HG03442 (cell line): ENCODE results near the gene ZNF121.
A peak's percentile ranks its signal among the peaks of the same experiment; 100 is the strongest.
"Not testable (repeated sequence)": the region's sequence is repeated elsewhere in the genome, so short reads cannot be mapped to it uniquely, and the experiment has no call there.

ENCODE experiments used
- ATAC-seq: cut with Tn5 transposase; IDR thresholded peaks from one replicate; pipeline ENCODE4 v1.9.1; 2021; ENCODE audit warnings: mild to moderate bottlenecking, moderate library complexity; ENCODE audit not compliant: unreplicated experiment

The ZNF121 gene

DNA sequence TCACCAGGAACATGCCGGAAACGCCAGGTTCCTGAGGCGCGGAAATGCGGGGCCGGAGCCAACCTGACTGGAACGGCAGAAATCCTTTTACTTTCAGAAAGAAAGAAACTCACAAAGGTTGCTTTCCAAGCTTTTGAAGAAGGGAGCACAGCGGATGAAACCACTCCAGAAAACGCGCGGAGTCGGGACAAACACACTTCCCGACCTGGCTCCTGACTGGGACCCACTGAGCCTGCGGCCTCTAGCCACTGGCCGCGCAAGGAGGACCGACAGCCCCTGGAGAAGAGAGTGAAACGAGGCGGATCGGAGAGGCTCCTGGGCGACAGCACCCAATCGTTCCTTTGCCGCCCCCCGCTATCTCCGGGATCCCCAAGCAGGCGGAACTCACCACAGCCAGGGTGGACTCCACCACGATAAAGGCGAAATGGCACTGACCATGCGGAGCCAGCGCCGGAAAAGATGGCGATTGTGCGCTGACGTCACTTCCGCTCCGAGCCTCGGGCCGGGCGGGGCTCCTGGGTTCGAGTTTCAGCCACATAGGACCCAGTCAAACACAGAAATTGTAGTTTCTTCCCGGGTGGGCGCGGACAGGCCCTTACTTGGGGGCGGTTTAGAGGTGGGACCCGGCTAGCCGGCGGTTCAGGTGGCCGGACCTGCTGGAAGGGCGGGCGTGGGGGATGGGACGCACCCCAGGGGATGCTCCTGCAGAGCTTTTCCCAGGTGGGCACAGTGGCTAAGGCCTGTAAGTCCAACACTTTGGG lies at the start of gene ZNF121:
ZNF121 (minus strand) TSS at position 432 of the 761 bp plus-strand sequence. CDS start 16,407 bp downstream, outside the sequence.
- ATAC-seq, result peak; percentile 85

DNA sequence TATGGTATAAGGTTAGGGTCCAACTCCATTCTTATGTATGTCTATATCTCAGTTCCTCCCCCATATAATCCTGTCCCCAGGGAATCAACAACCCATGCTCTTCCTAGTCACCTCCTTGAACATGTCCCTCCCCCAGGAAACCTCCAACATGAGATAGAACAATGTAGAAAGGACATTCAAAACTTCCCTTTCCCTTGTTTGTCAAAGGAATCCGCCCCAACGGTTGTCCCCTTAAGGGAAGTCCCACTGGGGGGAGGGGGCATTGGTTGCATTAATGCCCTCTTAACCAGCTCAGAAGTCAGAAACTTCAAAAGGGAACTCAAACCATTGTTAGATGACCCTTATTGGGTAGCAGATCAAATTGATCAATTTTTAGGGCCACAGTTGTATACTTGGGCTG lies 43.6 kb upstream of the ZNF121 start:
- ATAC-seq, result no peak

DNA sequence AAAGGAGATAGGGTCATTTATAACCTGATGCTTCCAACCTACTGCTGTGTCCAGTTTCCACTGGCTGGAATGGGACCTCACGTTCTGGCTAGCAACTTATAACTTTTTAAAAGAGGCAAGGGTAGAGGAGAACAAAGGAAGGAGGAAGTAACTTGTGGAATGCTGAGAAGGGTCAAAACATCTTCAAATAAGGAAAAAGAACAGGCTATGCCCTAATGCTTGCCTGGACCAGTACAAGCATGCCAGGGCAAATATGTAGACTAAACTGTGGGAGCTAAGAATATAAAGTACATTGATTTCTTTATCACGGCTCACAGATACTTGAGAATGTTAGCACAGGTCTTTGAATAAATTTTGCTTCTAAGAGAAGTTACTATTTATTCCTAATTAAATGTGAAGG lies 38.2 kb upstream of the ZNF121 start:
- ATAC-seq, result no peak

DNA sequence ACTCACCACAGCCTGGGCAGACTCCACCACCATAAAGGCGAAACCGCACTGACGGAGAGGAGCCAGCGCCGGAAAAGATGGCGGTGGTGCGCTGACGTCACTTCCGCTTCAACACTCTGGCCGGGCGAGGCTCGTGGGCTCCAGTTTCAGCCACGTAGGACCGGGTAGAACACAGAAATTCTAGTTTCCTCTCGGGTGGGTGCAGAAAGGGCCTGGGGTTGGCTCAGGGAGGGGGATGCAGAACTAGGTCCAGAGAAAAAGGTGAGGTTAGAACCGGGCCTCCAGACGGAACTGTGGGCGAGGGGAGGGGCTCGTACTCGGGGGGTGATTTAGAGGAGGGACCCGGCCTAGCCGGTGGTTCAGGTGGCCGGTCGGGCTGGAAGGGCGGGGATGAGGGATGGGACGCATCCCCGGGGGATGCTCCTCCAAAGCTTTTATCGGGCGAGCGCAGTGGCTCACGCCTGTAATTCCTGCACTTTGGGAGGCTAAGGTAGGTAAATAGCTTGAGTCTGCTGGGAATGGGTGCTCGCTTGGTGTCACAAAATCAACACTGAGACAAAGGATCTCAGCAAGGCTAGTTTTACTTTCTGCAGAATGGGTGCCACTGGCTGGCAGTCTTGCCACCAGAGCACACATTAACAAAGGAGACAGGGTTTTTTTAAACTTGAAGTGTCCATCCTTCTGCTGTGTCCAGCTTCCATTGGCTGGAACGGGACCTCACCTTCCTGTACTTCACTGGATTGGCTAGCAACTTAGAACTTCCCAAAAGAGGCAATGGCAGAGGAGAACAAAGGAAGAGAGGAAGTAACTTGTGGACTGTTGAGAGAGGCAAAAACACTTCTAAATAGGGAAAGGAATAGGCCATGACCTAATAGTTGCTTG lies 37.1 kb upstream of the ZNF121 start, which contains the start of gene ZNF561:
ZNF561 (minus strand) TSS at position 77 of the 882 bp plus-strand sequence. CDS start 1,776 bp downstream, outside the sequence.
- peak; percentile 80 for ATAC-seq

DNA sequence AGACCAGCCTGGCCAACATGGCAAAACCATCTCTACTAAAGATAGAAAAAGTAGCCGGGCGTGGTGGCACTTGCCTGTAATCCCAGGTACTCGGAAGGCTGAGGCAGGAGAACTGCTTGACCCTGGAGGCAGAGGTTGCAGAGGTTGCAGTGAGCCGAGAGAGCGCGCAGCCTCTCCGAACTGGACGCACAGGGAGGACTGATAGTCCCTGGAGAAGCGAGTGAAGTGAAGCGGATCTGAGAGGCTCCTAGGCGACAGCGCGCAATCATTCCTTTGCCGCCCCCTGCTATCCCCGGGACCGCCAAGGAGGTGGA lies 36.5 kb upstream of the ZNF121 start:
- ATAC-seq, result peak; percentile 28

DNA sequence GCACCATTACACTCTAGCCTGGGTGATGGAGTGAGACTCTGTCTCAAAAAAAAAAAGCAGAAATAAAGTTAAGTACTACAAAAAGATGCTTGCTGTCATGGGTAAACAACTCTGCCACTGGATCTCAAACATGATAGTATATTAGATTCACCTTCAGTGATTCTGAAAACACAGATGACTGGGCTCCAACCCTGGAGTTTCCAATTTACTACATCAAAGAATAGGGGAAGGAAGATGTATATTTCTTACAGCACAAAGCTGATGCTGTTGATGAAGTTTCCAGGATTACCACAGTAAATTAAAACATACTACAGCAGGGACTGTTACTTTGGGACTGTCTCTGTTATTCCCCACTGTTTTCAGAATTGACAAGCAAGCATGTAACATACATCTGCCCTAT lies 31.5 kb upstream of the ZNF121 start:
- no peak for ATAC-seq

DNA sequence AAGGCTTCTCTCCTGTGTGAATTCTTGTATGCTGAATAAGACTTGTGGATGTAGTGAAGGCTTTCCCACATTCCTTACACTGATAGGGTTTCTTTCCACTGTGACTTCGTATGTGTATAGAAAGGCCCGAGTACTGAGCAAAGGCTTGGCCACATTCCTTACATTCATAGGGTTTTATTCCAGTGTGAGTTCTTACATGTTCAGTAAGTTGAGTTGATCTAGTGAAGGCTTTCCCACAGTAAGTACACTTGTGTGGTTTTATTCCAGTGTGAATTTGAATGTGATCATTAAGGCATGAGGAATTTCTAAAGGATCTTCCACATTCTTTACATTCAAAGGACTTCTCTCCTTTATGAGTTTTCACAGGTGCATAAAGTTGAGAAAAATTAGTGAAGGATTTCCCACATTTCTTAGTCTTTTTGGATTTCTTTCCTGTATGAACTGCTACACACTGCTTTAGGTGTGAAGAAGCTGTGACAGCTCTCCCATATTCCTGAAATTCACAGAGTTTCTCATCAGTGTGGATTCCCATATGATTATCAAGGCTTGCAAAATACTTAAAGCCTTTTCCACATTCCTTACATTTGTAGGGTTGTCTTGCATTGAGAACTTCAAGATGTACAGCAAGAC lies 26.3 kb upstream of the ZNF121 start:
- ATAC-seq, result no peak

DNA sequence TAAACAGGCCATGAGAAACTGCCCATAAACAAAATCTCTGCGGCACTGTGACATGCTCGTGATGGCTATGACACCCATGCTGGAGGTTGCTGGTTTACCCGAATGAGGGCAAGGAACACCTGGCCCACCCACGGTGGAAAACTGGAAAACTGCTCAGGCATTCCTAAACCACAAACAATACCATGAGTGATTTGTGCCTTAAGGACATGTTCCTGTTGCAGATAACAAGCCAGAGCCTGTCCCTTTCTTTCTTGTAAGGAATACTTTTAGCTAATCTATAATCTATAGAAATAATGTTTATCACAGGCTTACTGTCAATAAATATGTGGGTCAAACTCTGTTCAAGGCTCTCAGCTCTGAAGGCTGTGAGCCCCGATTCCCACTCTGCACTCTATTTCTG lies 24.6 kb upstream of the ZNF121 start:
- no peak for ATAC-seq

DNA sequence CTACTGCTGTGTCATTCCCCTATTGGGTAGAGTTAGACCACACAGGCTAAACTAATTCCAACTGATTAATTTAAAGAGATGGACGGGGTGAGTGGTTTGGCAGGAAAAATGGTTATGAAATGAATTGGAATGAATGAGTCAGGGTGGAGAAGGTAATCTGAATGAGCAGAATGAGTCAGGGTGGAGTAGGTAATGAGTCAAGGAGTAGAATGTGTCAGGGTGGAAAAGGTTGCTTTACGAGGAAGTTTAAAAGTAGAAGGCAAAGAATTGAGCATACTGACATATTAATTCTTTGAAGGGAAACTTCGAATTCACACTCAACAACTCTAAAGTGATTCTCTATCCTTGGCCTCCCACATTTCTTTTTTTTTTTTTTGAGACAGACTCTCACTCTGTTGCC lies 12.7 kb upstream of the ZNF121 start:
- ATAC-seq, result no peak

DNA sequence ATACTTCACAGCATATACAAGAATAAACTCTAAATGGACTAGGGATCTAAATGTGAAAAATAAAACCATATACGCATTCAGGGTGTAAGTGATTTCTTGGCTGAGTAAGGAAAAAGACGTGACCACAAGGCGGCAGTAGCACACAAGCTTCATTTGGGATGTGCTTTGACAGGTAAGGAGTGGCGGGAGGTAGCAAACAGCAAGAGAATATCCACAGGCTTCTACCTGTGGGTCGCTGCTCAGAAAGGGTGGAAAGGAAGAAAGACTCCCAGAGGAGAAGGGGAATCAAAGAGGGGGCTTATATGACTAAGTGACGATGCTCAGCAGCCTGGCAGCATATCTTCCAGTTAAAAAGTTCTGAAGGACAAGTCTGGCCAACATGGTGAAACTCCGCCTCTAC lies 2.5 kb upstream of the ZNF121 start:
- ATAC-seq, result no peak

DNA sequence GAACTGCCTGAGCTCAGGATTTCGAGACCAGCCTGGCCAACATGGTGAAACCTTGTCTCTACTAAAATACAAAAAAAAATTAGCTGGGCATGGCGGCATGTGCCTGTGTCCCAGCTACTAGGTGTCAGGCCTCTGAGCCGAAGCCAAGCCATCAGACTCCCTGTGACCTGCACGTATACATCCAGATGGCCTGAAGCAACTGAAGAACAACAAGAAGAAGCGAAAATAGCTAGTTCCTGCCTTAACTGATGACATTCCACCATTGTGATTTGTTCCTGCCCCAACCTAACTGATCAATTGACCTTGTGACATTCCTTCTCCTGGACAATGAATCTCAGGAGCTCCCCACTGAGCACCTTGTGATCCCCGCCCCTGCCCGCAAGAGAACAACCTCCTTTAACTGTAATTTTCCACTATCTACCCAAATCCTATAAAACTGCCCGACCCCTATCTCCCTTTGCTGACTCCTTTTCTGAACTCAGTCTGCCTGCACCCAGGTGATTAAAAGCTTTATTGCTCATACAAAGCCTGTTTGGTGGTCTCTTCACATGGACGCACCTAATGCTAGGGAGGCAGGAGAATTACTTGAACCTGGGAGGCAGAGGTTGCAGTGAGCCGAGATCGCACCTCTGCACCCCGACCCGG lies 2.1 kb downstream of the ZNF121 start:
- not testable (repeated sequence) for ATAC-seq

DNA sequence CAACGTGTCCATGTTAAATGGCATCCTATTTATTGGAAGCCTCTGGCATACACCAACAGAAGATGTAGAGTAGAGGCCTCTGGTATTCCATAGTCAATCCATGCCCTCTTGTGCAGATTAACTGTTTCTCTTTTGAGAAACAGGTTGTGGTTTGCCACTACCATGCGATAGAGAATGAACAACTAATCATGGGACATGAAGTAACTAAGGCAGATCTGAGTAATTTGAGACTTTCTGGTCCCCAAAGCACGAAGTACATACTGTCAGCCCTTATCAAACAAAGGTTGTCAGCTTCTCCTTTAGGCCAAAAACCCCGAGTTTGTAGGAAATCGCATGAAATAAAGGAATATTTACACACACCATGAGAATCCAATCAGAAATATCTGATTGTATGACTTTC lies 3.6 kb downstream of the ZNF121 start:
- ATAC-seq, result no peak

DNA sequence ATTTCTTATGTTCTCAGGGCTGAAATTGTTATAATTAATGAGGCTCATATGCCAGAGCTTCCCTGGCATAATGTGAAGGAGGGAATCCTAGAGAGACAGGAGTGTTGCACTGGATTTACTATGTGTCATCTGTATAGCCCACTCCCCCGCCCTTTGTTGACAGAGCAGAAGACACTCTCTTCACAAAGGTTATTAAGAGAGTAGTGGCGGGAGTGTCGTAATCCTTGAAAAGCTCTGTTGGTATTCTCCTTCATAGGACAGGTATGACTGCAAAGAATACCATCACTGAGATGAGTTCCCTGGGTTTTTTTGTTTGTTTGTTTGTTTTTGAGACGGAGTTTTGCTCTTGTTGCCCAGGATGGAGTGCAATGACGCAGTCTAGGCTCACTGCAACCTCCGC lies 14.0 kb downstream of the ZNF121 start:
- no peak for ATAC-seq

DNA sequence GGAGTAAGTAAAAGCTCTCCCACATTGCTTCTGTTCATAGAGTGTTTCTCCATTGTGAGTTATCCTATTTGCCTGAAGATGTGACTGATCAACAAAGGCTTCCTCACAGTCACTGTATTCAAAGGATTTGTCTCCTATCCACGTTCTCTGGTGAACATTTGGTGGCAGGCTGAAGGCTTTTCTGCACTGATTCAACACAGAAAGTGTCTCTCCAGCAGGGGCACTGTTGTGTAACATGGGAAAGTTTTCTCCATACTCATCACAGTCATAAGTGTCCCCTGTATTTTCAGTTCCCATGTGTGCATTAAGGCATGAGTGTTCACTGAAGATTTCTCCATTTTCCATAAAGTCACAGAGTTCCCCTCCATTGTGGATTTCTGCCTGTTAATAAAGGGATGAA lies 17.6 kb downstream of the ZNF121 start:
- ATAC-seq, result no peak

DNA sequence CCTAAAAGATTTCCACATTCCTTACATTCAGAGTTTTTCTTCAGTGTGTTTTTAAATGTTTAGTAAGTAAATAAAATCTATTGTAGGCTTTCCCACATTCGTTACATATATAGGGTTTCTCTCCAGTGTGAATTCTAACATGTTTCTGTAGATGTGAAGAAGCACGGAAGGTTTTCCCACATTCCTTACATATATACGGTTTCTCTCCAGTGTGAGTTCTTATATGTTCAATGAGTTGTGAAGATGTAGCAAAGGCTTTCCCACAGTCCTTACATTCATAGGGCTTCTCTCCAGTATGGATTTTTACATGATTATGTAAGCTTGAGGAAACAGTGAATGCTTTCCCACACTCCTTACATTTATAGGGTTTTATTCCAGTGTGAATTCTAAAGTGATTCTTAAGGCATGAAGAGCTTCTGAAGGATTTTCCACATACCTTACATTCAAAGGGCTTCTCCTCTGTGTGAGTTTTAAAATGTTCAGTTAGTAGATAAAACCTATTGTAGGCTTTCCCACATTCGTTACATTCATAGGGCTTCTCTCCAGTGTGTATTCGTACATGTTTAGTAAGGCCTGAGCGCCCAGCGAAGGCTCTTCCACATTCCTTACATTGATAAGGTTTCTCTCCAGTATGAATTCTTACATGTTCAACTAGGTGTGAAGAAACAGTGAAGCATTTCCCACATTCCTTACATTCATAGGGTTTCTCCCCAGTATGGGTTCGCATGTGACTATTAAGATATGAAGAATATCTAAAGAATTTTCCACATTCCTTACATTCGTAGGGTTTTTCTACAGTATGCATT lies 18.2 kb downstream of the ZNF121 start:
- no peak for ATAC-seq

DNA sequence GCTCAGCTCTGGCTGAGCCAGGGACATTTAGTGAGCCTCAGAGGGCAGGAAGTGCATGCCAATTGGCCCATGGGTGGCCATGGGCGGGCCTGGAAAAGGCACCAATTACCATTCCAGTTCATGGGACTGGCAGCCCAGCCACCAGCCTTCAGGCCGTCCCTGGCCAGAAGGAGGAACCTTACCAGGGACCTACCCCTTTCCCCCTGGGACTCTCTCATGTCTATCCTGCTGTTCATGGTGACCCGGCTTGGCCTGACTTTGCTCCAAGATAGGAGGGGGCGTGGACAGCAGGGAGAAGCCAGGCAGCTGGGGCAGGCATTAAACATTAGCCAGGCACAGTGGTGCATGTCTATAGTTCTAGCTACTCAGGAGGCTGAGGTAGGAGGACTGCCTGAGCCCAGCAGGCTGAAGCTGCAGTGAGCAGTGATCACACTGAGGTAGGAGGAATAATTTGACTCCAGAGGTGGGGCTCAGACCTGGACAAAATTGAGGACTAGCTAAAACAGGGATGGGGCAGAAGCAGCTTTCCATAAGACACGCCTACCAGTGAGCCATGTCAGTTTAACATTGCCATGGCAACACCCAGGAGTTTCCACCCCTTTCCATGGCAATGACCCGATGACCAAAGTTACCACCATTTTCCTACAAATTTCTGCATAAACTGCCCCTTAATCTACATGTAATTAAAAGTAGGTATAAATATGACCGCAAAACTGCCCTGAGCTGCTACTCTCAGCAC lies 31.6 kb downstream of the ZNF121 start:
- no peak for ATAC-seq

DNA sequence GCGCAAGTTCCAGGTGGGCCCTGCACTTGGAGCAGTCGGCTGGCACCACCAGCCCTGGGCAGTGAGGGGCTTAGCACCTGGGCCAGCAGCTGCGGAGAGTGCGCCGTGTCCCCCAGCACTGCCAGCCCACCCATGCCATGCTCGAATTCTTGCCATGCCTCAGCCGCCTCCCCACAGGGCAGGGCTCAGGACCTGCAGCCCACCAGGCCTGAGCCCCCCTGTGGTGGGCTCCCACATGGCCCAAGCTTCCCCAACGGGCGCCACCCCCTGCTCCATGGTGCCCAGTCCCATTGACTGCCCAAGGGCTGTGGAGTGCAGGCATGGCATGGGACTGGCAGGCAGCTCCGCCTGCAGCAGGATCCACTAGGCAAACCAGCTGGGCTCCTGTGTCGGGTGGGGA lies 36.4 kb downstream of the ZNF121 start:
- no peak for ATAC-seq

DNA sequence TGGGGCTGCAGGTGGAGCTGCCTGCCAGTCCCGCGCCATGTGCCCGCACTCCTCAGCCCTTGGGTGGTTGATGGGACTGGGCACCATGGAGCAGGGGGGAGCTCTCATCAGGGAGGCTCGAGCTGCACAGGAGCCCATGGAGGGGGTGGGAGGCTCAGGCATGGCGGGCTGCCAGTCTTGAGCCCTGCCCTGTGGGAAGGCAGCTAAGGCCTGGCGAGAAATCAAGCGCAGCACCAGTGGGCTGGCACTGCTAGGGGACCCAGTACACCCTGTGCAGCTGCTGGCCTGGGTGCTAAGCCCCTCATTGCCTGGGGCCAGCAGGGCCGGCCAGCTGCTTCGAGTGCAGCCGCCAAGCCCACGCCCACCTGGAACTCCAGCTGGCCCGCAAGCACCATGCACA lies 43.0 kb downstream of the ZNF121 start:
- ATAC-seq, result not testable (repeated sequence)

DNA sequence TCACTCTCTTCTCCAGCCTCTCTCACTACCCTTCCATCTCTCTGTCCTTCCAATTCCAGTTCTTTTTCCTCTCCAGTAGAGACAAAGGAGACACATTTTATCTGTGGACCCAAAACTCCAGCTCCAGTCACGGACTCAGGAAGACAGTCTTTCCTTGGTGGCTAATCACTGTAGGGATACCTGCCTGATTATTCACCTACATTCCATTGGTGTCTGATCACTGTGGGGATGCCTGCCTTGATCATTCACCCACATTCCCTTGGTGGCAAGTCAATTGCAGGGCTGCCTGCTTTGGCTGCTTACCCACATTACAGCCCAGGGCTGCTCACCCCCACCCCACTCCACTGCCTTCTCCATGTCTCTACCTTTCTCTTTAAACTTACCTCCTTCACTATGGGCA lies 44.4 kb downstream of the ZNF121 start:
- not testable (repeated sequence) for ATAC-seq

DNA sequence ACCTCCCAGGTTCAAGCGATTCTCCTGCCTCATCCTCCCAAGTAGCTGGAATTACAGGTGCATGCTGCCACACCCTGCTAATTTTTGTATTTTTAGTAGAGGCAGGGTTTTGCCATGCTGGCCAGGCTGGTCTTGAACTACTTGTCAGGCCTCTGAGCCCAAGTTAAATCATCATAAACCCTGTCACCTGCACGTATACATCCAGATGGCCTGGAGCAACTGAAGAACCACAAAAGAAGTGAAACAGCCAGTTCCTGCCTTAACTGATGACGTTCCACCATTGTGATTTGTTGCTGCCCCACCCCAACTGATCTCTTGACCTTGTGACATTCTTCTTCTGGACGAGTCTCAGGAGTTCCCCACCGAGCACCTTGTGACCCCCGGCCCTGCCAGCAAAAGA lies 45.1 kb downstream of the ZNF121 start:
- ATAC-seq, result not testable (repeated sequence)
